ENCODE results near the gene EXOSC10. TPM values are rescaled to one million over a fixed set of nuclear protein-coding genes. Genes with fewer than 3 reads are reported as not detected.
"Not testable (repeated sequence)": the region's sequence is repeated elsewhere in the genome, so short reads cannot be mapped to it uniquely, and the experiment has no call there.

EXOSC10 gene
- total RNA-seq, 3 donors from 2014 or later = 47.1 to 52.9 (median 50.7) TPM

DNA sequence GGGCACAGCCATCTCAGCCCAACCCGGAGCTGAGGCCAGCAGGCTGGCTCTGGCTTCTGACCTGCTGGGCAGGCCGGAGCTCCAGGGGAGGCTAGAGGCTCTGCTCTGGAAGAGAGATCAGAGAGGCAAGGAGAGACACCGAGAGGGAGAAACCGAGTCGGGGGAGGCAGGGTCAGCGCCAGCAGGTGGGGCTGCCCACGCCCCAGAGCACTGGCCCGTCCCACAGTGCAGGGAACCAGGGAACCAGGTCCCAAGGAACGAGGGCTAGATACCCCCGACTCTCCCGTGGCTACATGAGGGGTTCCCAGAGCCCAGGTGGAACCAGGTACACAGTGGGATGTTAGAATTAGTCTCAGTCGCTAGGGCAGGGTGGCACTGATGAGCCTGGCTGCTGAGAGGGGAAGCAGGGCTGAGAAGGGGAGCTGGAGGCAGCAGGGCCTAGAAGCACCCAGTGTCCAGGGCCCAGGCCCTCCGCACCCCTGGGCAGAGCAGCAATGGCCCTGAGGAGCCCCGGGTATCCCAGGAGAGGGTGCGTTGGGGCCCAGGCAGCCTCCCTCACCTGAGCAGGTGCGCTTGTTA, 54.7 kb downstream of the EXOSC10 start:
- no peaks in the 10 kb centered on the region for H3K4me1 ChIP-seq (ENCODE audit: low read depth)
- no peak overlapping the region for H3K4me3 ChIP-seq
- intact Hi-C loops (cut with DNase I, micrococcal nuclease) = loop anchor here in 1 of 2 donors (5.0 kb wide), 1 partner anchor 602 kb away; no protein-coding TSS in a partner anchor
- no peak for DNase-seq
- H3K36me3 ChIP-seq (ENCODE audit: low read depth) = no peaks in the 10 kb centered on the region
- ATAC-seq = no peak
- TF ChIP-seq, protein P1, sequence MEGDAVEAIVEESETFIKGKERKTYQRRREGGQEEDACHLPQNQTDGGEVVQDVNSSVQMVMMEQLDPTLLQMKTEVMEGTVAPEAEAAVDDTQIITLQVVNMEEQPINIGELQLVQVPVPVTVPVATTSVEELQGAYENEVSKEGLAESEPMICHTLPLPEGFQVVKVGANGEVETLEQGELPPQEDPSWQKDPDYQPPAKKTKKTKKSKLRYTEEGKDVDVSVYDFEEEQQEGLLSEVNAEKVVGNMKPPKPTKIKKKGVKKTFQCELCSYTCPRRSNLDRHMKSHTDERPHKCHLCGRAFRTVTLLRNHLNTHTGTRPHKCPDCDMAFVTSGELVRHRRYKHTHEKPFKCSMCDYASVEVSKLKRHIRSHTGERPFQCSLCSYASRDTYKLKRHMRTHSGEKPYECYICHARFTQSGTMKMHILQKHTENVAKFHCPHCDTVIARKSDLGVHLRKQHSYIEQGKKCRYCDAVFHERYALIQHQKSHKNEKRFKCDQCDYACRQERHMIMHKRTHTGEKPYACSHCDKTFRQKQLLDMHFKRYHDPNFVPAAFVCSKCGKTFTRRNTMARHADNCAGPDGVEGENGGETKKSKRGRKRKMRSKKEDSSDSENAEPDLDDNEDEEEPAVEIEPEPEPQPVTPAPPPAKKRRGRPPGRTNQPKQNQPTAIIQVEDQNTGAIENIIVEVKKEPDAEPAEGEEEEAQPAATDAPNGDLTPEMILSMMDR (IDR thresholded peaks at IDR 0.05) = no peak
- H3K9me3 ChIP-seq = no peaks in the 10 kb centered on the region

DNA sequence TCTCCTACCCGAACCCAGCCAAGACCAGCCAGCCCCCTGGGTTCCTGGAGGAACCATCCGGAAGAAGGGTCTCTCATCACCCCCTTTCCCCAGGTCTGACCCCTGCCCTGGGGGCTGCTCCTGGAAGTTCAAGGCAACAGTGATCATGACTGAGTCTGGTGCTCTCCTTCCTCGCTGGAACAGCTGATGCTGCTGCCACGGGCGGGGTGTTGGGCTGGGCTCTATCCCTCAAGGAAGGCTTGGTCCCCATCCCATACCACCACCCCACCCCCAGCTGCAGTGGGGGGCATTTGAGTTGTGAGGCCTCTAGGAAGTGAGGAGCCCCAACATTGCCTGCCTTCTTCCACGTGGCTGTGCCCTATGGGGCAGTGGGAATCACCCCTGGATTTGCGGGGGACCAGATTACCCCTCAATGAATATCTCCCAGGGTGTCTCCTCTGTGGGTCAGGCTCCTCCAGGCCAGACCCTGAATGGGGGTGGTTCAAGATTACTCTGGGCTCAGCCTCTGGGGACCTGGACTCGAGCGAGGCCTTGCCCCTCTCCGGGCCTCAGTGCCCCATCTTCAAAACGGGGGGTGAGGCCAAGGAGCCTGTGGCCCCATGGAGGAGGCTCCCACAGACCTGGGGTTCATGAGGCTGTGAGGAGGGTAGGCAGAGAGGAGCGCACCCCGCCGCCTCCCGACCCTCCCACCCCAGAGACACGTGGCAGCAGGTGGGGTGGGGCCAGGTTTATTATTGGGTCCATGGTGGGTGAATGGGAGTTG, 55.4 kb downstream of the EXOSC10 start:
- DNase-seq = no peak
- H3K4me1 ChIP-seq (ENCODE audit: low read depth) = no peaks in the 10 kb centered on the region
- H3K9me3 ChIP-seq = no peaks in the 10 kb centered on the region
- intact Hi-C loops (cut with DNase I, micrococcal nuclease) = loop anchor here in 1 of 2 donors (5.0 kb wide), 1 partner anchor 603 kb away; no protein-coding TSS in a partner anchor
- H3K36me3 ChIP-seq (ENCODE audit: low read depth) = no peaks in the 10 kb centered on the region
- no peak for ATAC-seq
- H3K4me3 ChIP-seq = no peak overlapping the region
- TF ChIP-seq, protein P1 (IDR thresholded peaks at IDR 0.05) = no peak

DNA sequence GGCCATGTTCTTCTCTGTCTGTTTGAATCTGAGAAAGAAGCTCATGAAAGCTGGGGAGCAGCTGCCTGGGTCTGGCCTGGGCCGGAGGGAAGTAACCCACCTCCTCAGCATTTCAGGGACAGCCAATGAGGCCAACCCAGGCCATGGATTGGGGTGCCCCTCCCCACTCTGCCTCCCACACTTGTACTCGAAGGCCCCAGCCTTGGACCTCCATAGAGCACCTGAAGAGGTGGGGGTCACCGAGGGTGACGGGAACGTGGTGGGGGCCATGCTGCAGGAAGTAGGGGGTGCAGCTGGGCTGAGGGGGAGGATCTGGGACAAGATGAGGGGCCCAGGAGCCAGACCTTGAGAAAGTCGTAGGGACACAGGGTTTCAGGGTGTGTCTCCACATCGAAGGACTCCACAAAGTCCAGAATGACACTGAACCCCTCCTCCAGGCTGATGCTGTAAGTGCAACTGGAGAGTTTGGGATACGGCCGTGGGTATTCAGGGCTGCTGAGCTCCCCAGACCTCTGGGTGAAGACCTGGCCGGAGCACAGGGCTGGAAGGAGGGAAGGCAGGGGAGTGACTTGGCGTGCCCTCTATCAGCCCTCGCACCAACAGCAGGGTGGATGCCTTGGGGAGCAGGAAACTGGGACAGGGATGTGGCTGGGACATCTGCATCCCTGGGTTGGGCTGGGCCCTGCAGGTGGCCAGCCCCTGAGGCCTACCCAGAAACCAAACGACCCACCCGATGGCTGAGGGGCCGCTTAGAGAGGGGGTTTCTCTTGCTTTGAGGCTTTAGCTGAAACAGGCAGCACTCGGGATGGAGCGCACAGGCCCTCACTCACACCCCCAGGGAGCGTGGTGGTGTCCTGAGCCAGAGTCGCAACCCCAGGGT, 56.4 kb downstream of the EXOSC10 start:
- no peaks in the 10 kb centered on the region for H3K36me3 ChIP-seq (ENCODE audit: low read depth)
- no peak for ATAC-seq
- no peaks in the 10 kb centered on the region for H3K9me3 ChIP-seq
- H3K4me3 ChIP-seq = no peak overlapping the region
- no peaks in the 10 kb centered on the region for H3K4me1 ChIP-seq (ENCODE audit: low read depth)
- DNase-seq = no peak
- intact Hi-C loops (cut with DNase I, micrococcal nuclease) = loop anchor here in 1 of 2 donors (5.0 kb wide), 1 partner anchor 604 kb away; no protein-coding TSS in a partner anchor
- TF ChIP-seq, protein P1 (IDR thresholded peaks at IDR 0.05) = no peak

- no peak overlapping the region for H3K4me3 ChIP-seq
- intact Hi-C loops (cut with DNase I, micrococcal nuclease) = loop anchor here in 1 of 2 donors (5.0 kb wide), 1 partner anchor 605 kb away; no protein-coding TSS in a partner anchor
- no peak for ATAC-seq
- no peak for DNase-seq
- no peaks in the 10 kb centered on the region for H3K36me3 ChIP-seq (ENCODE audit: low read depth)
- TF ChIP-seq, protein P1 (IDR thresholded peaks at IDR 0.05) = no peak
- no peaks in the 10 kb centered on the region for H3K9me3 ChIP-seq
- peaks cover 4% of the 10 kb centered on the region for H3K4me1 ChIP-seq (ENCODE audit: low read depth)
These were observed 57.6 kb downstream of the EXOSC10 start for GRCh38 chr1:11042065-11042464.

GRCh38 chr1:11041048-11041447, 58.6 kb downstream of the EXOSC10 start:
- no peaks in the 10 kb centered on the region for H3K36me3 ChIP-seq (ENCODE audit: low read depth)
- peaks cover 4% of the 10 kb centered on the region for H3K4me1 ChIP-seq (ENCODE audit: low read depth)
- intact Hi-C loops (cut with DNase I, micrococcal nuclease) = loop anchor here in 1 of 2 donors (5.0 kb wide), 1 partner anchor 606 kb away; no protein-coding TSS in a partner anchor
- TF ChIP-seq, protein P1 (IDR thresholded peaks at IDR 0.05) = no peak
- DNase-seq = no peak
- no peak for ATAC-seq
- no peaks in the 10 kb centered on the region for H3K9me3 ChIP-seq
- no peak overlapping the region for H3K4me3 ChIP-seq

GRCh38 chr1:11040105-11040429, 59.6 kb downstream of the EXOSC10 start:
- ATAC-seq; H3K36me3 ChIP-seq (ENCODE audit: low read depth); DNase-seq; H3K4me1 ChIP-seq (ENCODE audit: low read depth); H3K9me3 ChIP-seq; H3K4me3 ChIP-seq: not testable (repeated sequence)
- intact Hi-C loops (cut with DNase I, micrococcal nuclease) = loop anchor here in 1 of 2 donors (5.0 kb wide), 1 partner anchor 607 kb away; no protein-coding TSS in a partner anchor

All from mucosa of descending colon (tissue), 3 donors.